ENCODE results near the gene STK38L.

DNA sequence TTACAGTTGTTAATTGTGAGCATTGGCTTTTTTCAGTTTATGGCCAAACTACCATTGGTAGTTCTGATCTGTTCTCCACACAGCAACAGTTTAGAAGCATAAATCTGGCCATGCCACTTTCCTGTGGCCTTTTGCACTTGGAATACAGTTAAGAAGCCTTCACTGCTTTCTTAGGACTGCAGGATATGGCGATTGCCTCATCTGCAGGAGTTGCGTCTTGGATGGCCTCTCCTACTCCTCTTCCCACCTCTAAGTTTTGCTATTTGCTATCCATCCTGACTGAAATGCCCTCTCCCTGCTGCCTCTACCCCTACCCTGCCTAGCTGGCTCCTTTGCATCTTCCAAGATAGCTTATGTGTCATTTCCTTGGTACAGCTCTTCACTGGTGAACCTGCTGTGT is 75.8 kb downstream of the STK38L start:
- TF ChIP-seq, protein P1, sequence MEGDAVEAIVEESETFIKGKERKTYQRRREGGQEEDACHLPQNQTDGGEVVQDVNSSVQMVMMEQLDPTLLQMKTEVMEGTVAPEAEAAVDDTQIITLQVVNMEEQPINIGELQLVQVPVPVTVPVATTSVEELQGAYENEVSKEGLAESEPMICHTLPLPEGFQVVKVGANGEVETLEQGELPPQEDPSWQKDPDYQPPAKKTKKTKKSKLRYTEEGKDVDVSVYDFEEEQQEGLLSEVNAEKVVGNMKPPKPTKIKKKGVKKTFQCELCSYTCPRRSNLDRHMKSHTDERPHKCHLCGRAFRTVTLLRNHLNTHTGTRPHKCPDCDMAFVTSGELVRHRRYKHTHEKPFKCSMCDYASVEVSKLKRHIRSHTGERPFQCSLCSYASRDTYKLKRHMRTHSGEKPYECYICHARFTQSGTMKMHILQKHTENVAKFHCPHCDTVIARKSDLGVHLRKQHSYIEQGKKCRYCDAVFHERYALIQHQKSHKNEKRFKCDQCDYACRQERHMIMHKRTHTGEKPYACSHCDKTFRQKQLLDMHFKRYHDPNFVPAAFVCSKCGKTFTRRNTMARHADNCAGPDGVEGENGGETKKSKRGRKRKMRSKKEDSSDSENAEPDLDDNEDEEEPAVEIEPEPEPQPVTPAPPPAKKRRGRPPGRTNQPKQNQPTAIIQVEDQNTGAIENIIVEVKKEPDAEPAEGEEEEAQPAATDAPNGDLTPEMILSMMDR (IDR thresholded peaks at IDR 0.05), result no peak
- no peak for TF ChIP-seq POLR2A (IDR thresholded peaks at IDR 0.05)

Data from testis (tissue), 2 donors.